Stimulated activated CD8-positive, alpha-beta memory T cell treated with anti-CD3 and anti-CD28 coated beads, Interleukin-15, amount 100 ng/mL, for 48 hours (primary cell): ENCODE measurements around the gene C19orf18.
A peak's percentile ranks its signal among the peaks of the same experiment; 100 is the strongest.
"Not testable (repeated sequence)": the region's sequence is repeated elsewhere in the genome, so short reads cannot be mapped to it uniquely, and the experiment has no call there.

Experiments
- DNase-seq, 2 donors: peaks; one replicate each; pipeline ENCODE4 v3.0.0-alpha.2; 2020; ENCODE audit warnings: low read depth in 2 of 2

Gene C19orf18

DNA sequence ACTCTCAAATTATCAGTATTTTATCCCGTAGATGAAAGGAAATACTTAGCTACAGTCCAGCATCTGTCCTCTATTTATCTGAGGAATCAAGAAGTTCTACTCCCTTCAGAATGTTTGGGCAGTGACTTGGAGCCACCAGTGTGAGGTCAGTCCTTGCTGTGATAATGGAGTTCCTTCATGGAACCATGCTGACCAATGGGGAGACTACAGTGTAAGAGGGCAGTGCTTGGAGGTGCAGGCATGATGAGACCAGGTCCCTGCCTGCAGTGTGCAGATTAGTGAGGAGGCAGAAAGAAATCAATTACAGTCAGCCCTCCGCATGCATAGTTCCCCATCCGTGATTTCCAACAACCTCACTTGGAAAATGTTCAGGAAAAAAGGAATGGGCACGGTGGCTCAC, at the start of gene C19orf18:
TSS of gene C19orf18 (minus strand) at position 101 of the 400 bp plus-strand sequence. CDS start 102 bp downstream, outside the sequence.
- no peak for DNase-seq

DNA sequence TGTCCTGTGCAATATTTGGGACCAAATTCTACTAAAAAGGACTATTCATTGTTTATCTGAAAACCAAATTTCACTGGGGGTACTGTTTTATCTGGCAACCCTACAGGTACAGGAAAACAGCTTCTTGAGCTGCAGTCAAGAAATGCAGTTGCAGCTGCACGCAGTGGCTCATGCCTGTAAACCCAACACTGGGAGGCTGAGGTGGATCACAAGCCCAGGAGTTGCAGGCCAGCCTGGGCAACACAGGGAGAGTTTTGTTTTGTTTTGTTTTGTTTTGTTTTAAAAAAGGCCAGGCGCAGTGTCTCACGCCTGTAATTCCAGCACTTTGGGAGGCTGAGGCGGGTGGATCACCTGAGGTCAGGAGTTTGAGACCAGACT, 47.9 kb upstream of the C19orf18 start:
- no peak for DNase-seq

DNA sequence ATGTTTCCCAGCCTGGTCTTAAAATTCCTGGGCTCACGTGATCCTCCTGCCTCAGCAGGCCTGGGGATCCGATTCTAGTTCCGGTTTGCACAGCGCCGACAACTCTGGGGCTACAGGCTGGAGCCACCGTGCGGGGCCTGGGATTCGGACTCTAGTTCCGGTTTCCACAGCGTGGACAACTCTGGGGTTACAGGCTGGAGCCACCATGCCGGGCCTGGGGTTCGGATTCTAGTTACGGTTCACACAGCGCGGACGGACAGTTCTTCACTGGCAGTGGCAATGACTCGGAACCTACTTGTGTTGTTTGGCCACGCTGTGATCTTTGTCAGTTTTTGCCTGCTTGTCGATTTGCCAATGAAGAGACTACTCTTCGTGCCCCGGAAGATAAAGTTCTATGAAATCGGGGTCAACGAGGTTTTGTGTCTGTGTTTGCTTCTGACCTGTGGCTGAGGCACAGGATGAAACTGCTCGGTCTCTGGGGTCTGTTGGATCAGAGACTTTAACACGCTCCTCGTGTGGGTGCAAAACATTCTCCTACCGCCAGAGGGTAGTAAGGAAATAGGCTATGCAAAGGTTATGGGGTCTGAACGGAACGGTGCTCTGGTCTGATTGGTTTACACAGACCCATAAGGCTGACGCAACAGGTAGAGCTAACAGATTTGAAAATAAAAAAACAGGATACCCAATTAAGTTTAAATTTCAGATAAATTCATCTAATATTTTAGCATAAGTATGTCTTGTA, 47.4 kb upstream of the C19orf18 start:
- DNase-seq = no peak

DNA sequence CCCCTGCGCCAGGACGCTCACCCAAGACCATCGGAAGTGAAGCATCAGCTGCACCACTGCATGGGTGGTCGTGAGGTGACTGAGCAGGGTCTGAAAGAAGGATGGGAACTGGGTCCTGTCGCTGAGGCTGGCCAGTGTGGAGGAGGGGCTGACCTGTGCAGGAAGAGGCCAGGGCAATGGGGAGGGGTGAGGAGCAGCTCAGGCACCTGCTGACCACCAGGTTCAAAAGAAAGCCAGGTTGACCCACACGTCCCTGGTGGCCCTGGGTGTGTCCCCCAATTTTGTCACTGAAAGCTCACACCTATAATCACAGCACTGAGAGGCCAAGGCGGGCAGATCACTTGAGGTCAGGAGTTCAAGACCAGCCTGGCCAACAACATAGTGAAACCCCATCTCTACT, 45.8 kb upstream of the C19orf18 start:
- DNase-seq = no peak

DNA sequence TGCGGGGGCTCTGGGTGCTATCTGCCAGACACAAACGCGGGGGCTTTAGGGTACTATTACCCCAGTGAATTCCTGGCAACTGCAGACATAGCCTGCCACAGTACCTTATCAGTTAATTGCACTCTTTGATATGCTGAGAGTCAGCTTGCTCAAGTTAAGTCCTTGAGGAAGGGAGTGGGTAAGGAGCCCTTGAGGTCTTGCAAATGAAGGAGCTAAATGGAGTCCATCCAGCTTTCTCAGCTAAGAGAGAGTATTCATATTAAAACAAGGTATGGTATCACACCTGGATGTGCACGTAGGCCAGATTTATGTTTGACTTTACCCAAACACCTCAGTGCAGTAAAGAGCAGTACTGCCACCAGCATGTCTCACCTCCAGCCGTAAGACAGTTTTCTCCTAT, 39.8 kb upstream of the C19orf18 start:
- no peak for DNase-seq

DNA sequence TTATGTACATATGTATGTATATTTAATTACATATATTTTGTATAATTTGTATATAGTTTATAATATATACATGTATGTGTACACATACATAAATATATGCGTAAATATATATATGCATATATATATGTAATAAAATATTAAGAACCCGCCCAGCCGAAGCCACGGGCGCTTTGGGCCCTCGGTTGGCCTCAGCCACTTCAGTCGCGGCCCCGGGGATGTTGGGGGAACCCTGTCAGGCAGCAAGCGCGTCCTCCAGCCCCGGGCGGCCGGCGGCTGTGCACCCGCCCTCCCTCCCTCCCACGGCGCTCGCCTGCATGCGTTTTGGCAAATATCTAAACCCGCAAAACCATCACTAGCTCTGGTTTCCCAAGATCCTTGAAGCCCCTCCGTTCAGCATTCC, 36.2 kb upstream of the C19orf18 start:
- no peak for DNase-seq

DNA sequence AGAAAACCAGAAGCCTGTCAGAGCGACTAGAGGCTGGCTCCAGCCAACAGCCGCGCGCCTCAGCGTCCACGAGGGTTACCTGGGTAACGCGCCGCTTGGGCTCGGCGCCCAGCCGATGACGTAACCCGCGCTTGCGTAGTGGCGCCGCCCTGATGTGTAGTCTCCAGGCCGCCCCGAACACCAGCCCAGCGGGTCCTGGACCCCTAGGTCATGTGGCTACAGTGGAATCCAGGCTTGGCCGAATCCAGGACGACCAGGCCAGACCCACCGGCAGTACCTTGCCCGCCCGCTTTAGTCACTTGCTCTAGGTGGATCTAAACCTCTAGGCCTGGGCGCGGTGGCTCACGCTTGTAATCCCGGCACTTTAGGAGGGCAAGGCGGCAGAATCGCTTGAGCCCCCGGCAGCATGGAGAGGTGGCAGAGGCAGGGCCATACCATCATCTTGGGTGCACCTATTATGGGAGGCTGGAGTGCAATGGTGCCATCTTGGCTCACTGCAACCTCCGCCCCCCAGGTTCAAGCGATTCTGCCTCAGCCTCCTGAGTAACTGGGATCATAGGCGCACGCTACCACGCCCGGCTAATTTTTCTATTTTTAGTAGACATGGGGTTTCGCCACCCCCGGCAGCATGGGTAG, 35.5 kb upstream of the C19orf18 start:
- peak; percentile 39 to 47 for DNase-seq

DNA sequence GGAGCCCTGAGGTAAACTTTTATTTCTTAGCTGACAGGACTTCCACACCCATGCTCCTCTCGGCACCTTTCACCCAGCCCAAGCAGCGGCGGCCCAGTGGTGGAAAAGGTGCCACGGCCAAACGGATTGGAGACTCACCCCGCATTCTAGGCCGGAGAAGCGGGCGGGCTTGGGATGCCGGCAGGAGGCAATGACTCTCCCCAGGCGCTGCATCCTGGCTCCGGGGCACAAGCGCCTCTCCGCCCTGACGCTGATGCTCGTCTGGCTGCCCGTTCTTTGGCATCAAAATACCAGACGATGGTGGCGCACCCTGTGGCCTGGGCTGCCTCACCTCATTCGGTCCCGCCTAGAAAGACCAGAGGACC, 34.9 kb upstream of the C19orf18 start:
- DNase-seq = no peak

DNA sequence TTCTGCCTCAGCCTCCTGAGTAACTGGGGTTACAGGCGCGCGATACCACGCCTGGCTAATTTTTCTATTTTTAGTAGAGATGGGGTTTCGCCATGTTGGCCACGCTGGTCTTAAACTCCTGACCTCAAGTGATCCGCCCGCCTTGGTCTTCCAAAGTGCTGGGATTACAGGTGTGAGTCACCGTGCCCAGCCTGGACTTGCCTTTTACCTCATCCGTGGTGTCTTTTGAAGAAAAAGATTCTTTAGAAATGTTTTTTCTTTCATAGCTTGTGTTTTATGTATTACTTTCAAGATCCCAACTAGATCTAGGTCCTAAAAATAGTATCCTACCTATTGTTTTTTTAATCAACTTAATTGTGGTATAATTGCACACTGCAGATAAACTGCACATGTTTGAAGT, 34.5 kb upstream of the C19orf18 start:
- not testable (repeated sequence) for DNase-seq

DNA sequence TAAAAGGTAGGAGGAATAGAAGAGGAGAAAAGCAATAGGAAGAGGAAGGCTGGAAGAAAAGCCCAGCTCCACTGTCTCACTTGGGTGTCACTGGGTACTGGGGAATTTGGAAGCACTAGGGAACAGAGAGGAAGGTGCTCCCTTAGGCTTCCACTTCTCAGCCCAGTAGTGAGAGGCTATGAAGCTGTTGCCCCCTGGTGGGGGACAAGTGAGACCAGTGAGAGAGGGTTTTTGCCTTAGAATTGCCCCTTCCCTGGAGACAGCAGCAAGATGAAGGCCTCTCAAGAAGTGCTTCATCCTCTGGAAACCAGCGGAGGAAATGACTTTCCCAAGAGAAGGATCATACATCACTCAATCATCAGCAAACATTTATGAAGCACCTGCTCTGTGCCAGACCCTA, 33.0 kb upstream of the C19orf18 start:
- no peak for DNase-seq

DNA sequence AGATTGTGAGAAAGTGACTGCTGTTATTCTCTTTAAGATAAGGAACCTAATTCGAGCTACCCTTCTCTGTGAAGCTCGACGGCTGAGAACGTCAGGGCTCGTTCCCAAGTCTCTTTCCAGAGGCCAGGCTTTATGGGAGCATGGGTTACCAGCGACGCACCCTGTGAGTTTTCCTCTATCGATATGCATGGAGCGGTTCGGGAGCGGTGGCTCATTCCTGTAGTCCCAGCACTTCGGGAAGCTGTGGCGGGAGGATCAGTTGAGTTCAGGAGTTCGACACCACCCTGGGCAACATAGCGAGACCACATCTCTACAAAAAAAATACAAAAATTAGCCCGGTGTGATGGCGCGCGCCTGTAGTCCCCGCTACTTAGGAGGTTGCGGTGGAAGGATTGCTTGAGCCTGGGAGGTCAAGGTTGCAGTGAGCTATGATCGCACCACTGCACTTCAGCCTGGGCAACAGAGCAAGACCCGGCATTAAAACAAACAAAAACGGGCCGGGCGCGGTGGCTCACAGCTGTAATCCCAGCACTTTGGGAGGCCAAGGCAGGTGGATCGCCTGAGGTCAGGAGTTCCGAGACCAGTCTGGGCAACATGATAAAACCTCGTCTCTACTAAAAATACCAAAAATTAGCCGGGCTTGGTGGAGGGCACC, 29.0 kb upstream of the C19orf18 start:
- DNase-seq = no peak

DNA sequence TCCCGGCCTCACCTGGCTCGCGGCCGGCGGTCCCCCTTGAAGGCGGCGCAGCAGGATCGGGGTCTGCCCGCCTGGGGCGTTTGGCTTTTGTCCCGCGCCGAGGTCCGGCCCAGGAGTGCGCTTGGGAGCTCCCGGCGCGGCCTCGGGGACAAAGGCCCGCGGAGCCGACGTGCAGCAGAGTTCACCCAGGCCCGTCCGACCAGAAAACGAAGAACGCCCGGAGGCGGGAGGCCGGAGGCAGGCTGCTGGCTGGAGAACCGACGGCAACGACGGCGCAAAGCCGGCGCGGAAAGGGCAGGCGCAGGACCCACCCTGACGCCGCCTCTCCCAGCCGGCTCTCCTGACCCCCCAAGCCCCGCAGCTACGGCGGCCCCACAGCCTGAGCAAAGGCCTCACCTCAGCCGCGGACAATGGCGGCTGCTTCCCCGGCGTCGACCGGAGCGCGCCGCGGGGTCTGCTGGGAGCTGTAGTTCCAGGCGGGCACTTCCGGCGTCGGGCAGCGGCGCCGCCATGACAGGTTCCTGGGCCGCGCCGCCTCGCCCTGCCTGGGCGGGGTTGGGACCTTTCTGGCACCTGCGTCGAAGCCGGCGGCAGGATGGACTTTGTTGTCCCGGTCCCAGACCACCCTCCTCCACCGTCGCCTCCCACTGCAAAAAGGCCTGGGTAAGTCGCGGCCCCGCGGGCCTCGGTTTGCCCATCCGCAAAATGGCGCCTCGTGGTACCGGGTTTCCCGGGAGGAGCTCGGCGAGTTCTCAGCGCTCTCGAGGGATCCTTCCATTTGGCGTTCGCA, 28.2 kb upstream of the C19orf18 start, which contains the start of gene ZNF606:
TSS of gene ZNF606 (minus strand) at position 437 of the 790 bp plus-strand sequence. CDS start 1,501 bp downstream, outside the sequence.
- DNase-seq = peak; percentile 70 to 80

DNA sequence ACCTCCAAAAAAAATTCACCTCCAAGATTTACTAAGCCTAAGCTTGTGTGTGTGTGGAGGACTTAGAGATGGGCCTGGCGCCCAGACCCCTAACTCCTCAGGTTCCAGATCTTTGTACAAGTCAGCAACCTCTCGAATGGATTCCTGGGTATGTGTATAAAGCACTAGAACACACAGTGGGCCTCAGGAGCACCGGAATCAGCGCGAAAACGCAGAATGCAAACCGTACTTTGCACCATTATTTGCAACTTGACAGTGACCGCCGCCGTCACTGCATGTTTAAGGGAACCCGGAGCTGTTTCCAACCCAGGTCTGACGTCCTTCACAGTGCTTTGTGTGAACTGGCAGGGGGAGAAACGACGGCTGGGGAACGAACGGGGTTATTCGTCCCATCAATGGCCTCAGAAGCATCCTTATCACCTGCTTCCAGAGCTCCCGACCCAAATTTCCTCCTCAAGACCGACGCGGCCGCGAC, 27.6 kb upstream of the C19orf18 start:
- no peak for DNase-seq

DNA sequence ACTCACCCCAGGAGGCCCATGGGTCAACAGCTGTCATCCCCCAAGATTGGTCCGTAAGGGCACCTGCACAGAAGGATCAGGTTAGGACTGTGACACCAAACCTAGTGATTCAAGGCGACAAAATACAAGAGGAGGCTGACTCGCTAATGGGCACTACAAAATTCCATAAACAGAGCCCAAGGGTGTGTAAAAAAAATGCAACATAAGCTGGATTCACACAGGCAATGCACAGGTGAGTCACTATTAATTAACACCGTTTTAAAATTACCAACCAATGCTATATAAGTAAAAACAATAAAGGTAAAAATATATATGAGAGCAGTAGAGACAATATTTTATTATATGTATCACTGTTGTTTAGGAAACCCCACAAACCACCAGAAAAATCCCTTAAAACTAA, 26.3 kb upstream of the C19orf18 start:
- no peak for DNase-seq

DNA sequence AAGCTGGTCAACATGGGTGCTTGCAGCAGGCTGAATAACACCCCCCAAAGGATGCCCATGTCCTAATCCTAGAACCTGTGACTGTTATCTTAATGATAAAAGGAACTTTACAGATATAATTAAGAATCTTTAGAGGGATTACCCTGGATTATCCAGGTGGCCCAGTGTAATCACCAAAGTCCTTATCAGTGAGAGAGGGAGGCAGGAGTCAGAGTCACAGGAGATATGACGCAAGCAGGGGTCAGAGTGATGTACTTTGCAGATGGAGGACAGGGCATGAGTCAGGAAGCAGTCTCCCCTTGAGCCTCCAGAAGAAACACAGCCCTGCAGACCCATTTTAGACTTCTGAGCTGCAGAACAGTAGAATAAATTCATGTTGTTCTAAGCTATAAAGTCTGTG, 18.5 kb upstream of the C19orf18 start:
- no peak for DNase-seq

DNA sequence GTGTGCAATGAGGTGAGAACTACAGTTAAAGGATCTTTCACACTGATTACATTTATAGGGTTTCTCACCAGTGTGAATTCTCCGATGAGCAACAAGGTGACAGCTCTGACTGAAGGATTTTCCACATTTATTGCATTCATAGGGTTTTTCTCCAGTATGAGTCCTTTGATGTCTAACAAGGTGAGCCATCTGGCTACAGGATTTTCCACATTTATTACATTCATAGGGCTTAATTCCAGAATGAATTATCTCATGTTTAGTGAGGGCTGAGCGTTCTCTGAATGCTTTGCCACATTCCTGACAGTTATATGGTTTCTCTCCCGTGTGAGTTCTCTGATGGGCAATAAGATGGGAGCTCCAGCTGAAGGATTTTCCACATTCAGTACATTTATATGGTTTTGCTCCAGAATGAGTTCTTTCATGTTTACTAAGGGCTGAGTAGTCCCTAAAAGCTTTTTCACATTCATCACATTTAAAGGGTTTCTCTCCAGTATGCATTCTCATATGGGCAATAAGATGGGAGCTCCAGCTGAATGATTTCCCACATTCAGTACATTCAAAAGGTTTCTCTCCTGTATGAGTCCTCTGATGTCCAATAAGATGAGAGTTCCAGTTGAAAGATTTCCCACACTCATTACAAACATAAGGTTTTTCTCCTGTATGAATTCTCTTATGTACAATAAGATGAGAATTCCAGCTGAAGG, 4.4 kb upstream of the C19orf18 start:
- no peak for DNase-seq

DNA sequence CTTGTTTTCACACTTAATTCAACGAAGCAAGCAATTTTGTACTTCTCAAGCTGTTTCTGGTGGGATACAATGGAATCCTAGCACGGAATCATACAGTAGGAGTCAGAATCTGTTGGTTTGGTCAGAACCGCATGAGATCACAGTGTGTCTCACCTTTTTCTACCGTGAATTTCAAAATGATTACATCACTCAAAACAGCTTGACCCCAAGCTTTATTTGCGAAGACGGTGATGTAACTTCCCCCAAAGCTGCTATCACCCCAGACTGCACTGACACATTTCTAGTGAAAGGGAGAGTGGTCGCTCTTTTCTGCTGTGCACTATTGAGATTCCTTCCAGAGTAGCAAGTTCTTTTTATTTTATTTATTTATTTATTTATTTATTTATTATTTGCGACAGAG, 9.6 kb downstream of the C19orf18 start:
- no peak for DNase-seq

DNA sequence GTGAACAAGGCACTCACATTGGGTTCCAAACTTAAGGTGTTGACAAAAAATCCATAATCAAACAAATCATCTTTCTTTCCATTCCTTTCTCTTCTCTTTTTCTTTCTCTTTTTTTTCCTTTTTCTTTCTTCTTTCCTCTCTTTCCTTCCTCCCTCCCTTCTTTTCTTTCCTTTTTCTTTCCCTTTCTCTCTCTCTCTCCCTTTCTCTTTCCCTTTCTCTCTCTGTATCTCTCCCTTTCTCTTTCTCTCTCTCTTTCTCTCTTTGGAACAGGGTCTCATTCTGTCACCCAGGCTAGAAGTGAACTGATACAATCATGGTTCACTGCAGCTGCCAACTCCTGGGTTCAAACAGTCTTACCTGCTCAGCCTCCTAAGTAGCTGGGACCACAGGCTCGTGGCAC, 12.5 kb downstream of the C19orf18 start:
- no peak for DNase-seq

DNA sequence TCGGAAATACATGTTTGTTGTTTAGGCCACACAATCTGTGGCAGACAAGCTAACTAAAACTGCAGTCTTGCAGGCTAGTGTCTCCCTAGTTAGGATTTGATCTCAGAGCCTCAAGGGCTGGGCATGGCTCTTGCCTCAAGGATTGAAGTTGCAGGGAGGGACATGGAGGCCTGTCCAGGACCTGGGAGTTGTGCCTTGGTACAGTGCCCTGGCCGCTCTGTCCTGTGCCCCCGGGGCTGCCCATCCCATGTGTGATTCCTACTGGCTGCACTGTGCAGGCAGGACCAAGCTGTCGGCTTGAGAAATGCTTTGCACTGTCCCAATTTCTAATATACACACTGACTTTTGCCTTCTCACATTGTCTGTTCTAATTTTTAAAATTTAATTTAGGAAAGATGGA, 19.3 kb downstream of the C19orf18 start:
- DNase-seq = no peak

DNA sequence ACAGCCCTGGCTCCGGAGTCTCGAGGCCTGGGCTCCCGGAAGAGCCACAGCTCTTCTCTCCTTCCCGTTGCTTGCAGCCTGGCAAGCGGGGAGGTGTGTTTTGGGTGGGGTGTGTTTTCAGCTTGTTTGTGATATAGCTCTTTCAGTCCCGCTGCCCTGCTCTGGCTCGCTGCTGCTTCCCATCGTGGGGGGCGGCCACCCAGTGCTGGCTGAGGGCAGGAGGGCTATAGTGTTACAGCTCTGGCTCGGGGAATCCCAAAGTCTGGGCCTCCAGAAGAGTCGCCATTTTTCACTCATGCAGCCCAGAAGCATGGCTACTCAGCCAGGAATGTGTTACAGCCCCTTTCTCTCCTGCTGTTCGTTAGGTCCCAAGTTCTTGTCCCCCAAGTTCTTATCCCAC, 24.6 kb downstream of the C19orf18 start:
- no peak for DNase-seq

DNA sequence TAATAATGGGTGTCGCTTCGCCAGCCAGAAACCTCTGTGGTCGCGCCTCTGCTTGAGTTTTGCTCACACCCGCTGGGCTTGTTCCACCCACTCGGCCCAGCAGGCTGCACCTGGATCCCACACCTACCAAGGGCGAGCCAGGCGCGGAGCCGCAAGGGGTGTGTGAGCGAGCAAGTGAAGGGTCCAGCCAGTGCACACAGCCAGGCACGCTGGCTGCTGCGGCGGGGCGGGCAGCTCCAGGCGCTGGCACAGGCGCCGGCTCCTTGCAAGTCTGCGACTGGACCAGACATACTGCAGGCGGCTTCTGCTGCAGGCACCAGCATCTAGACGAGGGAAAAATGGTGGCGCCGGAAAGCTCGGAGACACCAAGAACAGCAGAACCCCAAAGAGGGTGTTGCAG, 25.0 kb downstream of the C19orf18 start:
- no peak for DNase-seq
